HCT116 (cell line): ENCODE measurements around the gene MRPL37. TPM values are rescaled to one million over a fixed set of nuclear protein-coding genes. Genes with fewer than 3 reads are reported as not detected.

Experiments
- ATAC-seq: fragments of 200-7000 bp; cut with Tn5 transposase; 2 replicates; pipeline ENCODE4 v1.9.1; 2020; ENCODE audit warnings: mild to moderate bottlenecking, moderate library complexity
- BruUV-seq: library from RNA; stranded (reverse); fragments of 400-500 nt; replicated peaks from 2 replicates; lab custom pipeline; 2021; lab: Mats Ljungman, UMichigan
- CTCF ChIA-PET: fragments of 300-600 bp; sonication (Branson Sonifier 250); formaldehyde crosslinking; loops from one replicate; lab custom pipeline; 2021; ENCODE audit warnings: antibody characterized with exemption; lab: Charles Lee
- POLR2A ChIA-PET: fragments of 300-600, 350-600 bp; sonication (Branson Sonifier 250); formaldehyde crosslinking; loops from one replicate; lab custom pipeline; 2021; ENCODE audit warnings: antibody characterized with exemption; lab: Charles Lee
- RAD21 ChIA-PET, 2 experiments: fragments of 300-600 bp; sonication (Branson Sonifier 250); formaldehyde crosslinking; loops; one replicate each; lab custom pipeline; 2023; ENCODE audit warnings: low total read pairs in 2 of 2; ENCODE audit not compliant: uncharacterized antibody in 2 of 2, unreplicated experiment in 2 of 2, low non-redundant PET in 1 of 2; lab: Charles Lee
- DNase-seq: peaks from one replicate; pipeline ENCODE4 v3.0.0-alpha.2; 2010; ENCODE audit warnings: low read depth, low spot score
- H2AFZ ChIP-seq: fragments of 200-600 bp; shearing (Covaris generic), sonication (generic); 2 replicates; pipeline ENCODE4 v1.6.1; 2017; ENCODE audit warnings: low read depth, mixed run types, mixed read lengths, antibody characterized with exemption, low read length; ENCODE audit not compliant: poor library complexity, severe bottlenecking
- H3K27ac ChIP-seq: 2 replicates; pipeline ENCODE4 v1.5.1; 2012; ENCODE audit warnings: low read depth, low read length
- H3K27me3 ChIP-seq: fragments of 200-600 bp; sonication (generic); 2 replicates; pipeline ENCODE4 v1.6.1; 2016; ENCODE audit warnings: mixed run types, low read length, mixed read lengths; ENCODE audit not compliant: insufficient read depth
- H3K36me3 ChIP-seq, 2 experiments: fragments of 200-500 bp in 1 of 2; fragments of 200-600 bp in 1 of 2; sonication (Bioruptor generic) in 1 of 2; sonication (generic) in 1 of 2; 2 replicates each; pipeline versions ENCODE4 v1.5.1 to v1.6.1; 2014 to 2016; ENCODE audit warnings: low read length in 2 of 2, inconsistent platforms in 1 of 2, mixed read lengths in 1 of 2, mixed run types in 1 of 2; ENCODE audit not compliant: insufficient read depth in 2 of 2, control insufficient read depth in 1 of 2
- H3K4me1 ChIP-seq, 2 experiments: fragments of 200-600 bp in 1 of 2; sonication (generic) in 1 of 2; 2 replicates each; pipeline versions ENCODE4 v1.5.1 to v1.6.1; 2012 to 2017; ENCODE audit warnings: low read length in 2 of 2, inconsistent platforms in 1 of 2, mild to moderate bottlenecking in 1 of 2, mixed read lengths in 1 of 2, mixed run types in 1 of 2, moderate library complexity in 1 of 2; ENCODE audit not compliant: insufficient read depth in 2 of 2, control insufficient read depth in 1 of 2
- H3K4me2 ChIP-seq: fragments of 200-600 bp; sonication (generic); 2 replicates; pipeline ENCODE4 v1.6.1; 2017; ENCODE audit warnings: mixed run types, low read length, mixed read lengths
- H3K4me3 ChIP-seq, 2 experiments: fragments of 200-600 bp in 1 of 2; sonication (generic) in 1 of 2; replicated peaks in 1 of 2; 2 replicates each; pipeline ENCODE4 v1.5.1; 2011 to 2016; ENCODE audit warnings: low read length in 2 of 2, control low read depth in 1 of 2, low read depth in 1 of 2, mild to moderate bottlenecking in 1 of 2, mixed read lengths in 1 of 2, mixed run types in 1 of 2
- H3K79me2 ChIP-seq: fragments of 200-600 bp; sonication (generic); 2 replicates; pipeline ENCODE4 v1.6.1; 2017; ENCODE audit warnings: mild to moderate bottlenecking, mixed run types, low read length, moderate library complexity, mixed read lengths; ENCODE audit not compliant: insufficient read depth
- H3K9ac ChIP-seq: fragments of 200-600 bp; sonication (generic); 2 replicates; pipeline ENCODE4 v1.6.1; 2016; ENCODE audit warnings: low read length, mixed read lengths
- H3K9me2 ChIP-seq: fragments of 200-600 bp; sonication (generic), shearing (Covaris generic); 2 replicates; pipeline ENCODE4 v1.6.1; 2017; ENCODE audit warnings: mixed run types, mild to moderate bottlenecking, moderate library complexity; ENCODE audit not compliant: insufficient read depth
- H3K9me3 ChIP-seq, 2 experiments: fragments of 200-500 bp in 1 of 2; fragments of 200-600 bp in 1 of 2; sonication (Bioruptor generic) in 1 of 2; sonication (generic) in 1 of 2; 2 replicates each; pipeline ENCODE4 v1.6.1; 2014 to 2017; ENCODE audit warnings: low read length in 2 of 2, mixed read lengths in 2 of 2, inconsistent platforms in 1 of 2, low read depth in 1 of 2, mild to moderate bottlenecking in 1 of 2, mixed run types in 1 of 2, moderate library complexity in 1 of 2; ENCODE audit not compliant: control insufficient read depth in 1 of 2, insufficient read depth in 1 of 2
- H4K20me1 ChIP-seq: fragments of 200-600 bp; sonication (generic), shearing (Covaris generic); 2 replicates; pipeline ENCODE4 v1.6.1; 2017; ENCODE audit warnings: mixed run types, mild to moderate bottlenecking, moderate library complexity; ENCODE audit not compliant: insufficient read depth
- CEBPB ChIP-seq: IDR thresholded peaks from 2 replicates; pipeline ENCODE4 v1.6.1; 2012; ENCODE audit warnings: low read depth
- EGR1 ChIP-seq: IDR thresholded peaks from 2 replicates; pipeline ENCODE4 v1.6.1; 2012; ENCODE audit warnings: low read depth
- ELF1 ChIP-seq: IDR thresholded peaks from 2 replicates; pipeline ENCODE4 v1.6.1; 2012; ENCODE audit warnings: low read depth, borderline replicate concordance
- EZH2 ChIP-seq: fragments of 200-600 bp; sonication (generic); IDR thresholded peaks from 2 replicates; pipeline ENCODE4 v1.6.1; 2017; ENCODE audit warnings: antibody characterized with exemption, mixed run types
- EZH2phosphoT487 ChIP-seq: fragments of 200-600 bp; IDR thresholded peaks from 2 replicates; pipeline ENCODE4 v1.6.1; 2018; ENCODE audit warnings: antibody characterized with exemption, borderline replicate concordance
- FOSL1 ChIP-seq: IDR thresholded peaks from 2 replicates; pipeline ENCODE4 v1.6.1; 2012; ENCODE audit warnings: low read depth
- JUND ChIP-seq: IDR thresholded peaks from 2 replicates; pipeline ENCODE4 v1.6.1; 2012
- MAX ChIP-seq: IDR thresholded peaks from 2 replicates; pipeline ENCODE4 v1.6.1; 2012
- POLR2A ChIP-seq: IDR thresholded peaks from 2 replicates; pipeline ENCODE4 v1.7.0; 2011; ENCODE audit warnings: borderline replicate concordance; ENCODE audit not compliant: insufficient read depth, insufficient read length; ENCODE audit errors: extremely low read depth
- POLR2AphosphoS5 ChIP-seq: IDR thresholded peaks from 2 replicates; pipeline ENCODE4 v1.6.1; 2011; ENCODE audit warnings: mild to moderate bottlenecking, low read depth, low read length, moderate library complexity
- REST ChIP-seq: IDR thresholded peaks from 2 replicates; pipeline ENCODE4 v1.6.1; 2012; ENCODE audit warnings: low read depth
- SIN3A ChIP-seq: IDR thresholded peaks from 2 replicates; pipeline ENCODE4 v1.6.1; 2012; ENCODE audit warnings: low read depth
- SP1 ChIP-seq: IDR thresholded peaks from 2 replicates; pipeline ENCODE4 v1.6.1; 2012; ENCODE audit warnings: low read depth
- SRF ChIP-seq: IDR thresholded peaks from 2 replicates; pipeline ENCODE4 v1.6.1; 2012; ENCODE audit warnings: low read depth
- TCF7L2 ChIP-seq: IDR thresholded peaks from 2 replicates; pipeline ENCODE4 v1.7.0; 2011; ENCODE audit warnings: borderline replicate concordance, inconsistent platforms; ENCODE audit not compliant: insufficient read depth, insufficient read length; ENCODE audit errors: extremely low read depth
- YY1 ChIP-seq: IDR thresholded peaks from 2 replicates; pipeline ENCODE4 v1.6.1; 2011; ENCODE audit warnings: low read length, low read depth, moderate library complexity, mild to moderate bottlenecking; ENCODE audit not compliant: insufficient replicate concordance; ENCODE audit errors: extremely low read depth
- ZBTB33 ChIP-seq: IDR thresholded peaks from 2 replicates; pipeline ENCODE4 v1.6.1; 2011; ENCODE audit warnings: mild to moderate bottlenecking, low read length, moderate library complexity; ENCODE audit not compliant: insufficient replicate concordance; ENCODE audit errors: extremely low read depth
- ZFX ChIP-seq: fragments of 450-650 bp; IDR thresholded peaks from 2 replicates; pipeline ENCODE4 v1.6.1; 2017
- ZNF274 ChIP-seq: fragments of 200-500 bp; sonication (Bioruptor generic); IDR thresholded peaks from 2 replicates; pipeline ENCODE4 v1.6.1; 2014; ENCODE audit warnings: mild to moderate bottlenecking, low read depth, low read length, inconsistent platforms
- intact Hi-C: fragments of 100-400 bp; cut with micrococcal nuclease; formaldehyde crosslinking; loops from 2 replicates; pipeline ENCODE4 v1.10.0; 2022
- total RNA-seq: library from RNA; stranded (reverse); gene quantifications from one replicate; pipeline ENCODE4 v1.2.1, GENCODE V29; 2021; ENCODE audit not compliant: unreplicated experiment
- TF ChIP-seq, protein P1 (sequence below), 3 experiments: fragments of 200-600 bp in 1 of 3; sonication (generic) in 1 of 3; IDR thresholded peaks in 2 of 3; conservative IDR thresholded peaks in 1 of 3; 2 replicates each; pipeline ENCODE4 v1.5.1; 2012 to 2017; ENCODE audit warnings: low read depth in 2 of 3, low read length in 2 of 3, antibody characterized with exemption in 1 of 3, borderline replicate concordance in 1 of 3, control low read depth in 1 of 3, mild to moderate bottlenecking in 1 of 3, mixed read lengths in 1 of 3, mixed run types in 1 of 3, moderate library complexity in 1 of 3; ENCODE audit not compliant: insufficient read depth in 1 of 3

The MRPL37 gene
- total RNA-seq, 1 experiment from 2014 or later = 132 TPM

- H4K20me1 ChIP-seq = no peaks in the 10 kb centered on the region
- peaks cover 3 to 6% of the 10 kb centered on the region in 2 experiments; a peak in 3 of 4 replicates for H3K4me1 ChIP-seq
- intact Hi-C loops = no loop called here
- no peak overlapping the region for H3K4me3 ChIP-seq
- H3K9me3 ChIP-seq = no peaks in the 10 kb centered on the region
- no peak for DNase-seq
- no peak overlapping the region for H3K9ac ChIP-seq
- BruUV-seq = no TSS peak
- no peaks in the 10 kb centered on the region for H3K9me2 ChIP-seq
- H3K79me2 ChIP-seq = no peaks in the 10 kb centered on the region
- H3K27ac ChIP-seq = no peak overlapping the region
- H3K4me2 ChIP-seq = no peak overlapping the region
- CTCF ChIA-PET = no interaction called here
- H2AFZ ChIP-seq = no peak overlapping the region
- ATAC-seq = peak; percentile 21; the same call in 1 of the 2 replicates
- RAD21 ChIA-PET = no interaction called here
- TF ChIP-seq ELF1 (no peak), JUND (no peak), POLR2AphosphoS5 (no peak; the same call in 1 of the 2 replicates), FOSL1 (no peak), SIN3A (no peak), TCF7L2 (no peak), MAX (no peak), EGR1 (no peak), YY1 (no peak), SP1 (no peak), EZH2phosphoT487 (no peak), ZBTB33 (no peak), ZNF274 (no peak), EZH2 (no peak), POLR2A (no peak), SRF (no peak), REST (no peak), ZFX (no peak), CEBPB (no peak)
- TF ChIP-seq, protein P1, sequence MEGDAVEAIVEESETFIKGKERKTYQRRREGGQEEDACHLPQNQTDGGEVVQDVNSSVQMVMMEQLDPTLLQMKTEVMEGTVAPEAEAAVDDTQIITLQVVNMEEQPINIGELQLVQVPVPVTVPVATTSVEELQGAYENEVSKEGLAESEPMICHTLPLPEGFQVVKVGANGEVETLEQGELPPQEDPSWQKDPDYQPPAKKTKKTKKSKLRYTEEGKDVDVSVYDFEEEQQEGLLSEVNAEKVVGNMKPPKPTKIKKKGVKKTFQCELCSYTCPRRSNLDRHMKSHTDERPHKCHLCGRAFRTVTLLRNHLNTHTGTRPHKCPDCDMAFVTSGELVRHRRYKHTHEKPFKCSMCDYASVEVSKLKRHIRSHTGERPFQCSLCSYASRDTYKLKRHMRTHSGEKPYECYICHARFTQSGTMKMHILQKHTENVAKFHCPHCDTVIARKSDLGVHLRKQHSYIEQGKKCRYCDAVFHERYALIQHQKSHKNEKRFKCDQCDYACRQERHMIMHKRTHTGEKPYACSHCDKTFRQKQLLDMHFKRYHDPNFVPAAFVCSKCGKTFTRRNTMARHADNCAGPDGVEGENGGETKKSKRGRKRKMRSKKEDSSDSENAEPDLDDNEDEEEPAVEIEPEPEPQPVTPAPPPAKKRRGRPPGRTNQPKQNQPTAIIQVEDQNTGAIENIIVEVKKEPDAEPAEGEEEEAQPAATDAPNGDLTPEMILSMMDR (IDR thresholded peaks at IDR 0.05 in 2 of 3, conservative IDR thresholded peaks at IDR 0.05 in 1 of 3; ENCODE audit: borderline replicate concordance in 1 of 3, insufficient read depth in 1 of 3, low read depth in 2 of 3, low read length in 2 of 3) = no peak
- POLR2A ChIA-PET = no interaction called here
- no peaks in the 10 kb centered on the region for H3K27me3 ChIP-seq
- H3K36me3 ChIP-seq = peaks cover 16 to 18% of the 10 kb centered on the region in 2 experiments; a peak in 3 of 4 replicates
These were observed 22.0 kb downstream of the MRPL37 start for GRCh38 chr1:54221867-54222484.
